PC-9 (cell line): ENCODE measurements around the gene MTURN.

Experiments
- CTCF ChIP-seq: fragments of 200-600 bp; sonication (generic); conservative IDR thresholded peaks from 2 replicates; pipeline ENCODE4 v1.6.1; 2017; ENCODE audit warnings: mixed run types, antibody characterized with exemption, mild to moderate bottlenecking, moderate library complexity
- EZH2 ChIP-seq: fragments of 200-600 bp; sonication (generic); IDR thresholded peaks from 2 replicates; pipeline ENCODE4 v1.8.0; 2017; ENCODE audit warnings: antibody characterized with exemption, low read depth

GRCh38 chr7:30166155-30166840, 31.5 kb downstream of the MTURN start:
- TF ChIP-seq EZH2 (no peak), CTCF (no peak)
